ENCODE results near the gene TMEM156.

The TMEM156 gene

DNA sequence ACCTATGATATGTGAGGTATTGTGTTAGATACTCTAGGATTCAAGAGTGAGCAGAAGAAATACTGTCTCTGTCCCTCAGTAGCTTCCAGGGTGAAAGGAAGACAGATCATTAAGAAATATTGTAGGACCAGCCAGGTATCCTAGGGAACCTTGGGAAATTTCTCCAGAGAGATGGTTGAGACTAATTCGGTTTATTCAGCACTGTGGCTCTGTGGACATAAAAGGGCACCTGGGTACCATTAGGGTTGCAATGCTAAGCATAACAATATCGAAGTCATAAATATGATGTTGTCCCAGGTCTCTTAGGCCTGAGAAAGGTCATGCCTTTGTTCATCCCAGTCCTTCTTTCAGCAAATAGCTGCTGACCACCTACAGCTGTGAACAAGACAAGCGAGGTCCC lies 103.6 kb downstream of the TMEM156 start:
- no peak overlapping the region for H3K4me3 ChIP-seq (ENCODE audit: low read depth, low read length)
- no peak for DNase-seq (ENCODE audit: low read depth, low spot score)
- in situ Hi-C loops (cut with HindIII; ENCODE audit: low sequenced_read_pairs), result no loop called here
- TF ChIP-seq, protein P1, sequence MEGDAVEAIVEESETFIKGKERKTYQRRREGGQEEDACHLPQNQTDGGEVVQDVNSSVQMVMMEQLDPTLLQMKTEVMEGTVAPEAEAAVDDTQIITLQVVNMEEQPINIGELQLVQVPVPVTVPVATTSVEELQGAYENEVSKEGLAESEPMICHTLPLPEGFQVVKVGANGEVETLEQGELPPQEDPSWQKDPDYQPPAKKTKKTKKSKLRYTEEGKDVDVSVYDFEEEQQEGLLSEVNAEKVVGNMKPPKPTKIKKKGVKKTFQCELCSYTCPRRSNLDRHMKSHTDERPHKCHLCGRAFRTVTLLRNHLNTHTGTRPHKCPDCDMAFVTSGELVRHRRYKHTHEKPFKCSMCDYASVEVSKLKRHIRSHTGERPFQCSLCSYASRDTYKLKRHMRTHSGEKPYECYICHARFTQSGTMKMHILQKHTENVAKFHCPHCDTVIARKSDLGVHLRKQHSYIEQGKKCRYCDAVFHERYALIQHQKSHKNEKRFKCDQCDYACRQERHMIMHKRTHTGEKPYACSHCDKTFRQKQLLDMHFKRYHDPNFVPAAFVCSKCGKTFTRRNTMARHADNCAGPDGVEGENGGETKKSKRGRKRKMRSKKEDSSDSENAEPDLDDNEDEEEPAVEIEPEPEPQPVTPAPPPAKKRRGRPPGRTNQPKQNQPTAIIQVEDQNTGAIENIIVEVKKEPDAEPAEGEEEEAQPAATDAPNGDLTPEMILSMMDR (IDR thresholded peaks at IDR 0.05; ENCODE audit: low read depth, low read length), result no peak

DNA sequence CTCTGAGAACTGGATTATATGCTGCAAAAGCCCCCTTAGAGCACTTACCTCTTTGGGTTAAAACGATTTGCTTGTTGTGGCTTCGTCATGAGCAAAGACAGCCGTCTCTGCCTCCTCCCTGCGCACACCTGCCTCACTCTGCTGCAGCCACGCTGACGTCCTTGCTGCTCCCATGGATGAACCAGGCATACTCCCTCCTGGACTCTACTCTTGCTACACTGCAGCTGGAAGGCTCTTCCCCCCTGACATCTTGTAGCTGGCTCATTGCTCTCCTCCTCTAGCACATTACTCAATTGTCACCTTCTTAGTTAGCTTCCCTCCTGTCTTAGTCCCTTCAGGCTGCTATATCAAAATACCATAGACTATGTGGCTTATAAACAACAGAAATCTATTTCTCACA lies 105.3 kb downstream of the TMEM156 start:
- in situ Hi-C loops (cut with HindIII; ENCODE audit: low sequenced_read_pairs), result no loop called here
- no peak for DNase-seq (ENCODE audit: low read depth, low spot score)
- TF ChIP-seq, protein P1 (IDR thresholded peaks at IDR 0.05; ENCODE audit: low read depth, low read length), result no peak
- H3K4me3 ChIP-seq (ENCODE audit: low read depth, low read length), result no peak overlapping the region

DNA sequence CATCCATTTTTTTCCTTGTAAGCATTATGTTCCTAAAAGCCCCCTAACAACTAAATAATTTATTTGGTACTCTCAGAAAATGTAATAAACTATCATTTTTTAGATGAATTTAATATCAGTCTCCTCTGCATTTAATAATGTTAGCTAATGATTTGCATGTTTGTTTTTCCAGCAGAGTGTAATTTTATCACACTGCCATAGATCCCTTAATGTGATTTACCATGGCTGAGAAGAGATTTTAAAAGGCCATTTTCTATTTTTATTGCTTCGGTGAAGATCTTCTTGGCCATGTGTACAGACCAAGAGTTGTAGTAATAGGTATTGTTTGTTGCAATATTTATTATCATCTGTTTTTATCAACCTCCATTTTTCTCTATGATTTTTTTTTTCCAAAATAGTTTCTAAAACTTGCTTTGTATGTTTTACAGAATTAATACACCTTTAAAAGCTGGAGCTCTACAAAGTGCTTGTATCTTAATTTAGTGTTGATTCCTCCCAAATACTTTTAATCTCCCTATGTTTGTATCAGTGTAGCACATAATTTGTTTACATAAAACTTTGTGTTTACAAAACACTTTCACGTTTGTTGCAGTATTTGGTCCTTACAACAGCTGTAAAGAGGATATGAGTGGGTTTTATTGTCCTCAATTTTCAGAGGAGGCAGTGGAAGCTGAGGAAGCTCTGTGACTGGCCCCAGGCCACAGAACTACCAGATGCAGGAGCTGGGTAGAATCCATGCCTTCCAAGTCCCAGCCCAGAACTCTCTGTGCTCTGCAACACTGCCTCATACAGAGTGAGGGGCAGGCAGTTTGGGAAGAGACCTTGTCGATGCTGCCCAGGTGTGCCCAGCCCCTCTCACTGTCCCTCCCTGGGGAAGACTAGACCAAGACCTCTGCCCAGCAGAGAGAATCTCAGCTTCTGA lies 106.5 kb downstream of the TMEM156 start:
- no peak overlapping the region for H3K4me3 ChIP-seq (ENCODE audit: low read depth, low read length)
- in situ Hi-C loops (cut with HindIII; ENCODE audit: low sequenced_read_pairs), result no loop called here
- TF ChIP-seq, protein P1 (IDR thresholded peaks at IDR 0.05; ENCODE audit: low read depth, low read length), result no peak
- DNase-seq (ENCODE audit: low read depth, low spot score), result no peak

DNA sequence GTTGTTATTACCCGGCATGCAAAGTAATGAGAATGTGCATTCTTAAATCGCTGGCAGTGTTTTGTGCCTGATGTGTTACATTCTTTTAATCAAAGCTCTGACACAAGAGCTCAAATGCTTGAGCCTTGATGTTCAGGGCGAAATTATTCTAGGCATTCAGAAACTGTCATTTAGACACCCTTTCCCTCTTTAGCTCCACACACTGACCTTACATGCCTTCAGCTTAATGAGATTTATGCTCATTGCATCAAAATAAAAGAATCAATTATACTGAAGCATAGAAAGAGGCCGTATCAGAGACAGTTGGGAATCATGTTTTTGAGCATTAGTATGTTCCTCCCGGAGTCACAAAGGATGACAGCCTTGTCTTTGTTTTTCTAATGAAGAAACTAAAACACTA lies 107.9 kb downstream of the TMEM156 start:
- in situ Hi-C loops (cut with HindIII; ENCODE audit: low sequenced_read_pairs), result no loop called here
- no peak for DNase-seq (ENCODE audit: low read depth, low spot score)
- TF ChIP-seq, protein P1 (IDR thresholded peaks at IDR 0.05; ENCODE audit: low read depth, low read length), result no peak
- no peak overlapping the region for H3K4me3 ChIP-seq (ENCODE audit: low read depth, low read length)

DNA sequence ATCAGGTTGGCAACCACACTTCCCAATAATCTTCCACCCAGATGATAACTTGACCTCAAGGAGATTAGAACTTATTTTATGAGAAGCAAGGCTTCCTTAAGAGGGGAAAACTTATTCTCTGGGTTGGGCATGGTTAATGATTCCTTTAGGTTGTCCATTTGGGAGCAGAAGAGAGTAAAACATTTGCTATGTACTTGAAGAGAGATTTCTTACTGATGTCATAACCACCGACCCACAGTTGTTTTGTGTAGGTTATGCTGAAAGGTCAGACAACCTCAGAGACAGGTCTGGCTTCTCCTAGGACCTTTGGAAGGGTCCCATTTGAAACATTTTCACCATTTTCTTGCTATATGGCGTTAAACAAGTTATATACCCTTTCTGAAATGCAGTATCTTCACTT lies 108.5 kb downstream of the TMEM156 start:
- in situ Hi-C loops (cut with HindIII; ENCODE audit: low sequenced_read_pairs), result no loop called here
- TF ChIP-seq, protein P1 (IDR thresholded peaks at IDR 0.05; ENCODE audit: low read depth, low read length), result no peak
- no peak overlapping the region for H3K4me3 ChIP-seq (ENCODE audit: low read depth, low read length)
- no peak for DNase-seq (ENCODE audit: low read depth, low spot score)

DNA sequence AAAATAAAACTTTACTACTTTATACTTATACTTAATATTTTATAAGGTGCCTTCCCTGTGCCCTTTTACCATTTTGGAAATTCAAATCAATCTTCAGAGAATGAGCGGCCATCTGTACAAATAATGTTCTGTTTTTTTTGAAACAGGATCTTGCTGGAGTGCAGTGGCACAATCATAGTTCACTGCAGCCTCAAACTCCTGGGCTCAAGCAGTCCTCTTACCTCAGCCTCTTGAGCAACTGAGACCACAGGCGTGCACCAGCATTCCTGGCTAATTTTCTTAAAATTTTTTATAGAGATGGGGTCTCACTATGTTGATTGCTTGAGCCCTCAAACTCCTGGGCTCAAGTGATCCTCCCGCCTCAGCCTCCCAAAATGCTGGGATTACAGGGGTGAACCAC lies 111.1 kb downstream of the TMEM156 start:
- in situ Hi-C loops (cut with HindIII; ENCODE audit: low sequenced_read_pairs), result no loop called here
- no peak for DNase-seq (ENCODE audit: low read depth, low spot score)
- TF ChIP-seq, protein P1 (IDR thresholded peaks at IDR 0.05; ENCODE audit: low read depth, low read length), result no peak
- H3K4me3 ChIP-seq (ENCODE audit: low read depth, low read length), result no peak overlapping the region

Measured in astrocyte of the spinal cord (primary cell).